Effector memory CD4-positive, alpha-beta T cell (primary cell): Measurements from ENCODE around the gene TMC3.

ENCODE experiments used
- DNase-seq, 3 donors: peaks; one replicate each; pipeline ENCODE4 v3.0.0-alpha.2; 2020
- H3K27ac ChIP-seq: 2 replicates; pipeline ENCODE4 v1.7.0; 2013; ENCODE audit warnings: mild to moderate bottlenecking, low read length, moderate library complexity; ENCODE audit not compliant: insufficient read depth, poor library complexity, severe bottlenecking
- H3K27me3 ChIP-seq: replicated peaks from 2 replicates; pipeline ENCODE4 v1.7.0; 2013; ENCODE audit warnings: mild to moderate bottlenecking, low read length; ENCODE audit not compliant: insufficient read depth, control insufficient read depth, poor library complexity, severe bottlenecking
- H3K36me3 ChIP-seq: 2 replicates; pipeline ENCODE4 v1.7.0; 2013; ENCODE audit warnings: mild to moderate bottlenecking, low read length, moderate library complexity; ENCODE audit not compliant: control insufficient read depth, insufficient read depth
- H3K4me1 ChIP-seq: 2 replicates; pipeline ENCODE4 v1.7.0; 2013; ENCODE audit warnings: low read length, mild to moderate bottlenecking; ENCODE audit not compliant: control insufficient read depth, insufficient read depth, poor library complexity, severe bottlenecking
- H3K4me3 ChIP-seq: 2 replicates; pipeline ENCODE4 v1.7.0; 2013; ENCODE audit warnings: low read length, low read depth, mild to moderate bottlenecking; ENCODE audit not compliant: insufficient read depth, poor library complexity, severe bottlenecking
- H3K9me3 ChIP-seq: 2 replicates; pipeline ENCODE4 v1.7.0; 2013; ENCODE audit warnings: mild to moderate bottlenecking, low read length, moderate library complexity; ENCODE audit not compliant: control insufficient read depth

Gene TMC3

GRCh38 chr15:81315452-81316175 is 58.4 kb downstream of the TMC3 start:
- H3K36me3 ChIP-seq: peaks cover 9% of the 10 kb centered on the region
- H3K27ac ChIP-seq: peak overlapping the region; percentile 26
- peaks cover 9% of the 10 kb centered on the region for H3K4me1 ChIP-seq
- no peaks in the 10 kb centered on the region for H3K9me3 ChIP-seq
- no peaks in the 10 kb centered on the region for H3K27me3 ChIP-seq
- peak in 1 of 3 donors; percentile 22 for DNase-seq
- no peak overlapping the region for H3K4me3 ChIP-seq

GRCh38 chr15:81314378-81314777 is 59.6 kb downstream of the TMC3 start:
- Histone ChIP-seq H3K9me3 (no peaks in the 10 kb centered on the region), H3K4me1 (peaks cover 10% of the 10 kb centered on the region), H3K27me3 (no peaks in the 10 kb centered on the region), H3K27ac (no peak overlapping the region), H3K4me3 (no peak overlapping the region), H3K36me3 (peaks cover 15% of the 10 kb centered on the region)
- DNase-seq: no peak

GRCh38 chr15:81313686-81314085 is 60.3 kb downstream of the TMC3 start:
- H3K27ac ChIP-seq: no peak overlapping the region
- H3K27me3 ChIP-seq: no peaks in the 10 kb centered on the region
- H3K36me3 ChIP-seq: peaks cover 22% of the 10 kb centered on the region
- peaks cover 10% of the 10 kb centered on the region for H3K4me1 ChIP-seq
- H3K4me3 ChIP-seq: no peak overlapping the region
- H3K9me3 ChIP-seq: no peaks in the 10 kb centered on the region
- no peak for DNase-seq

- Histone ChIP-seq H3K9me3 (no peaks in the 10 kb centered on the region), H3K4me1 (peaks cover 10% of the 10 kb centered on the region), H3K27ac (no peak overlapping the region), H3K36me3 (peaks cover 28% of the 10 kb centered on the region), H3K27me3 (no peaks in the 10 kb centered on the region), H3K4me3 (no peak overlapping the region)
- no peak for DNase-seq
Measured at GRCh38 chr15:81312790-81313543, 61.0 kb downstream of the TMC3 start.

- H3K9me3 ChIP-seq: no peaks in the 10 kb centered on the region
- DNase-seq: no peak
- H3K27me3 ChIP-seq: no peaks in the 10 kb centered on the region
- peak overlapping the region; percentile 27 for H3K27ac ChIP-seq
- peaks cover 18% of the 10 kb centered on the region for H3K4me1 ChIP-seq
- H3K4me3 ChIP-seq: no peak overlapping the region
- H3K36me3 ChIP-seq: peaks cover 31% of the 10 kb centered on the region
Measured at GRCh38 chr15:81311752-81312464, 62.1 kb downstream of the TMC3 start.

GRCh38 chr15:81310480-81310879 is 63.5 kb downstream of the TMC3 start:
- DNase-seq: no peak
- Histone ChIP-seq H3K9me3 (no peaks in the 10 kb centered on the region), H3K27ac (no peak overlapping the region), H3K4me3 (no peak overlapping the region), H3K4me1 (peaks cover 23% of the 10 kb centered on the region), H3K36me3 (peaks cover 45% of the 10 kb centered on the region), H3K27me3 (no peaks in the 10 kb centered on the region)

GRCh38 chr15:81309647-81310450 is 64.2 kb downstream of the TMC3 start:
- Histone ChIP-seq H3K4me1 (peaks cover 28% of the 10 kb centered on the region), H3K4me3 (no peak overlapping the region), H3K36me3 (peaks cover 51% of the 10 kb centered on the region), H3K27me3 (no peaks in the 10 kb centered on the region), H3K9me3 (no peaks in the 10 kb centered on the region), H3K27ac (peak overlapping the region; percentile 5)
- no peak for DNase-seq

- Histone ChIP-seq H3K27ac (no peak overlapping the region), H3K4me1 (peaks cover 44% of the 10 kb centered on the region), H3K27me3 (no peaks in the 10 kb centered on the region), H3K4me3 (no peak overlapping the region), H3K9me3 (no peaks in the 10 kb centered on the region), H3K36me3 (peaks cover 66% of the 10 kb centered on the region)
- no peak for DNase-seq
Measured at GRCh38 chr15:81308260-81308659, 65.8 kb downstream of the TMC3 start.

- Histone ChIP-seq H3K27me3 (no peaks in the 10 kb centered on the region), H3K4me1 (peaks cover 66% of the 10 kb centered on the region), H3K27ac (peak overlapping the region; percentile 90), H3K4me3 (peak overlapping the region; percentile 79), H3K9me3 (no peaks in the 10 kb centered on the region), H3K36me3 (peaks cover 85% of the 10 kb centered on the region)
- DNase-seq: no peak
Measured at GRCh38 chr15:81304226-81304625, 69.8 kb downstream of the TMC3 start.
